ENCODE results near the gene CALCOCO1.

GRCh38 chr12:53696655-53697331 lies 30.5 kb downstream of the CALCOCO1 start:
- TF ChIP-seq EZH2 (IDR thresholded peaks at IDR 0.05; ENCODE audit: insufficient read depth, poor library complexity, severe bottlenecking) = no peak
- no peak for TF ChIP-seq EZH2phosphoT487 (IDR thresholded peaks at IDR 0.05; ENCODE audit: insufficient read depth, low read depth)
